Ascending aorta (tissue), 2 donors: ENCODE measurements around the gene TAC4. TPM values are rescaled to one million over a fixed set of nuclear protein-coding genes. Genes with fewer than 3 reads are reported as not detected.

ENCODE experiments used
- DNase-seq, 2 donors: peaks; one replicate each; pipeline ENCODE4 v3.0.0-alpha.2; 2019; ENCODE audit warnings: low spot score in 2 of 2
- H3K27ac ChIP-seq, 2 donors: fragments of 200-600 bp; sonication (generic); one replicate each; pipeline ENCODE4 v1.5.1; 2016 to 2017; ENCODE audit warnings: mild to moderate bottlenecking in 1 of 2
- H3K27me3 ChIP-seq: fragments of 200-600 bp; sonication (generic); one replicate; pipeline ENCODE4 v1.5.1; 2017
- H3K36me3 ChIP-seq, 2 donors: fragments of 200-600 bp; sonication (generic); one replicate each; pipeline ENCODE4 v1.5.1; 2016
- H3K4me1 ChIP-seq, 2 donors: fragments of 200-600 bp; sonication (generic); one replicate each; pipeline ENCODE4 v1.5.1; 2016 to 2017; ENCODE audit warnings: mild to moderate bottlenecking in 1 of 2
- H3K4me3 ChIP-seq, 2 donors: fragments of 200-600 bp; sonication (generic); one replicate each; pipeline ENCODE4 v1.5.1; 2016 to 2017; ENCODE audit warnings: mild to moderate bottlenecking in 1 of 2
- H3K9me3 ChIP-seq, 2 donors: fragments of 200-600 bp; sonication (generic); one replicate each; pipeline ENCODE4 v1.5.1; 2016
- CTCF ChIP-seq, 3 experiments: fragments of 200-600 bp in 2 of 3; fragments of 450-650 bp in 1 of 3; sonication (generic) in 2 of 3; IDR thresholded peaks; one replicate each; pipeline ENCODE4 v1.5.1; 2016 to 2019; ENCODE audit warnings: antibody characterized with exemption in 3 of 3, mild to moderate bottlenecking in 1 of 3, moderate library complexity in 1 of 3
- intact Hi-C: fragments of 100-400 bp; cut with DNase I; formaldehyde crosslinking; loops from one replicate; pipeline ENCODE4 v1.15.1; 2023
- total RNA-seq: library from RNA; depleted of rRNA; stranded (reverse); fragments of >200 nt; gene quantifications from one replicate; pipeline ENCODE4 v1.1.0, GENCODE V29; 2016

Gene TAC4, protein sequence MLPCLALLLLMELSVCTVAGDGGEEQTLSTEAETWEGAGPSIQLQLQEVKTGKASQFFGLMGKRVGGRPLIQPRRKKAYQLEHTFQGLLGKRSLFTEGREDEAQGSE
- not detected for total RNA-seq

GRCh38 chr17:49848019-49848473, at the start of gene TAC4:
Gene TAC4, minus strand, starts transcription at chr17:49848069. Its CDS starts 52 bp downstream, at chr17:49848017.
- intact Hi-C loops = no loop called here
- H3K4me1 ChIP-seq = peaks cover 12 to 19% of the 10 kb centered on the region in 2 donors

DNA sequence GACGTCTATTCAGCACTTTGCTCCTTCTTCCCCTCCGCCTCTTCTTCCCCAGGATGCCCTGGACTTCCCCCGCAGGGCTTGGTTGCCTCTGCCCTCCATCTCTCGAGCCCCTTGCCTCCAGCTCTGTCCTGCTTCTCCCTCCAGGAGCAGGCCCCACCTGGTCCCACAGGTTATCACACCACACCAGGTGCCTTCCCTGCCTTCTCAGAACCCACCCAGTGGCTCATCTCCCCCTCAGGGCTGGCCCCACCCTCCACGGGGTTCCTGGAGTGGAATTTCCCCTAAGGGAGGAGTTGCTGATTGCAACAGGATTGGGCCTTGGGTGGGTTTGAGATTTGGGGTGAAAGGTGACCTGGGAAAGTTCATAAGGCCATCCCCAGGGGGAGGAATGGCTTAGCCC, 49.0 kb upstream of the TAC4 start:
- no peak for TF ChIP-seq CTCF (IDR thresholded peaks at IDR 0.05)
- Histone ChIP-seq H3K4me3 (no peak overlapping the region), H3K27ac (no peak overlapping the region), H3K27me3 (no peaks in the 10 kb centered on the region), H3K9me3 (no peaks in the 10 kb centered on the region), H3K4me1 (no peaks in the 10 kb centered on the region), H3K36me3 (no peaks in the 10 kb centered on the region)
- intact Hi-C loops = no loop called here
- DNase-seq = no peak

More at GRCh38 chr17:49848019-49848473, at the start of gene TAC4:
- H3K9me3 ChIP-seq = no peaks in the 10 kb centered on the region
- no peaks in the 10 kb centered on the region for H3K36me3 ChIP-seq
- TF ChIP-seq CTCF (IDR thresholded peaks at IDR 0.05) = no peak
- DNase-seq = no peak
- no peak within 1 kb of the TSS for H3K27ac ChIP-seq
- no peaks in the 10 kb centered on the region for H3K27me3 ChIP-seq
- H3K4me3 ChIP-seq = no peak within 1 kb of the TSS

DNA sequence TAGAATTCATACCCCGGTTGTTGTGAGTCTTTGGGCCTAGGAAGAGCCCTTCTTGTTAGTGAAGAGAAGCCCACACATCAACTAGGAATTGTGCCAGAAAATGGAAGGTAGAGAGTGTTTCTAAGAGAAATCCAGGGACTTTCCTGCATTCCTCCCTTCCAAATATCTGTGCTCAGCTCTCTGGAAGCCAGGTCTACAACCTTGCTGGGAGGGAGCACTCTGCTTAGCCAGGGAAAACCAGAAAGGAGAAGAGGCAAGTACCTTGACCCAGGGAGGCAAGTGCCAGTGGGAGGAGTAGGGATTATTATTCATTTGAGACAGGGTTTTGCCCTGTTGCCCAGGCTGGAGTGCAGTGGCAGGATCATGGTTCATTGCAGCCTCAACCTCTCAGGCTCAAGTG, 48.4 kb upstream of the TAC4 start:
- no peak for TF ChIP-seq CTCF (IDR thresholded peaks at IDR 0.05)
- Histone ChIP-seq H3K9me3 (no peaks in the 10 kb centered on the region), H3K36me3 (no peaks in the 10 kb centered on the region), H3K27me3 (no peaks in the 10 kb centered on the region), H3K4me3 (no peak overlapping the region), H3K4me1 (no peaks in the 10 kb centered on the region), H3K27ac (no peak overlapping the region)
- intact Hi-C loops = no loop called here
- DNase-seq = no peak

DNA sequence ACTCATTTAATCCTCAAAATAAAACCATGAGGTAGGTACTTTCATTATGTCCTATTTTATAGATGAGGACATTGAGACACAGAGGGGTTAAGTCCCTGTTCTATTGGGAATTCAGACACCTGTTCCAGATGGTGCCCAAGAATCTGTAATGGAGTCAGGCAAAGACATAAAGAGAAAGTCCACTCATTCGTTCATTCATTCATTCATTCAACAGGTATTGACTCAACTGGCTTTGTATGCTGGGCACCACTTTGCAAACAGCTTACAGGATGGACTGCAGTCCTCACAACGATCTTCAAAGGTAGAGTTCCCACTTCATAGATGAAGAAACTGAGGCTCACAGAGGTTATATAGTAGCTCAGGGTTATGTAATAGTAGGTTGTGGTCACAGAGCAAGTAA, 47.9 kb upstream of the TAC4 start:
- Histone ChIP-seq H3K4me1 (no peaks in the 10 kb centered on the region), H3K27ac (no peak overlapping the region), H3K27me3 (no peaks in the 10 kb centered on the region), H3K9me3 (no peaks in the 10 kb centered on the region), H3K36me3 (no peaks in the 10 kb centered on the region), H3K4me3 (no peak overlapping the region)
- no peak for TF ChIP-seq CTCF (IDR thresholded peaks at IDR 0.05)
- intact Hi-C loops = no loop called here
- no peak for DNase-seq

DNA sequence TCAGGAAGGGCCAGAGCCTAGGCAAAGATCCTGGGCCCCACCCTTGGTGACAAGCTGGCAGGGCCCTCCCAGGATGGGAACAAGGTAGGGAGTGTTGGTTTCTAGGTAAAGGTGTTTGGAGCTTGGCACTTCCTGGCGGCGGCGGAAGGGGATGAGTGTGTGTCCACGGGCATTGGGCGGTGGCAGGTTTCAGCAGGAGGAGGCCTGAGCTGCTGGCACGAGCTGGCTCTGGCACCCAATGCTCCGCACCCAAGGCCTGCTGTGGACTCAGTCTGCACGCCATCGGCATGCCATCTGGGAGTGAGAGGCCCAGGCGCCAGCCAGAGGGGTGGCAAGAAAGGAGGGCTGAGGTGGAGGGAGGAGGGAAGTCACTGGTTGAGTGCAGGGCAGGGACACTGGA, 46.9 kb upstream of the TAC4 start:
- Histone ChIP-seq H3K36me3 (no peaks in the 10 kb centered on the region), H3K27ac (no peak overlapping the region), H3K4me3 (no peak overlapping the region), H3K9me3 (no peaks in the 10 kb centered on the region), H3K4me1 (no peaks in the 10 kb centered on the region), H3K27me3 (no peaks in the 10 kb centered on the region)
- no peak for TF ChIP-seq CTCF (IDR thresholded peaks at IDR 0.05)
- intact Hi-C loops = no loop called here
- no peak for DNase-seq
